SJSA1 (cell line): ENCODE measurements around the gene PWP2. TPM values are rescaled to one million over a fixed set of nuclear protein-coding genes. Genes with fewer than 3 reads are reported as not detected.

Source experiments
- DNase-seq, 2 experiments: peaks; one replicate each; pipeline ENCODE4 v3.0.0-alpha.2; 2015 to 2020; ENCODE audit warnings: low spot score in 2 of 2, low read depth in 1 of 2
- H3K27ac ChIP-seq: fragments of 250-450 bp; sonication (Bioruptor Pico); 2 replicates; pipeline ENCODE4 v1.5.1; 2020; ENCODE audit warnings: mild to moderate bottlenecking, moderate library complexity
- H3K27me3 ChIP-seq: fragments of 250-450 bp; sonication (Bioruptor Pico); replicated peaks from 2 replicates; pipeline ENCODE4 v1.5.1; 2020; ENCODE audit warnings: mild to moderate bottlenecking, moderate library complexity
- H3K36me3 ChIP-seq: fragments of 250-450 bp; sonication (Bioruptor Pico); 2 replicates; pipeline ENCODE4 v1.5.1; 2020; ENCODE audit warnings: mild to moderate bottlenecking
- H3K4me1 ChIP-seq: fragments of 250-450 bp; sonication (Bioruptor Pico); replicated peaks from 2 replicates; pipeline ENCODE4 v1.6.1; 2021; ENCODE audit warnings: mild to moderate bottlenecking
- H3K4me3 ChIP-seq: fragments of 250-450 bp; sonication (Bioruptor Pico); 2 replicates; pipeline ENCODE4 v1.5.1; 2020; ENCODE audit warnings: mild to moderate bottlenecking
- H3K9me3 ChIP-seq: fragments of 250-450 bp; sonication (Bioruptor Pico); replicated peaks from 2 replicates; pipeline ENCODE4 v1.5.1; 2020; ENCODE audit warnings: mild to moderate bottlenecking
- total RNA-seq: library from RNA; depleted of rRNA; stranded (reverse); fragments of >200 nt; shearing (Covaris generic); gene quantifications from 2 replicates; pipeline ENCODE4 v1.2.3, GENCODE V29; 2014

Gene PWP2
- total RNA-seq, 1 experiment from 2014 or later, result 24.8 TPM

GRCh38 chr21:44072111-44072510 is 35.1 kb upstream of the PWP2 start:
- Histone ChIP-seq H3K4me3 (no peak overlapping the region), H3K27me3 (no peaks in the 10 kb centered on the region), H3K36me3 (peaks cover 68% of the 10 kb centered on the region), H3K27ac (no peak overlapping the region), H3K9me3 (no peaks in the 10 kb centered on the region), H3K4me1 (no peaks in the 10 kb centered on the region)
- DNase-seq, result no peak

- Histone ChIP-seq H3K36me3 (peaks cover 77% of the 10 kb centered on the region), H3K9me3 (no peaks in the 10 kb centered on the region), H3K27me3 (no peaks in the 10 kb centered on the region), H3K27ac (no peak overlapping the region), H3K4me1 (no peaks in the 10 kb centered on the region), H3K4me3 (no peak overlapping the region)
- DNase-seq, result no peak
Measured at GRCh38 chr21:44074315-44074958, 32.8 kb upstream of the PWP2 start.

DNA sequence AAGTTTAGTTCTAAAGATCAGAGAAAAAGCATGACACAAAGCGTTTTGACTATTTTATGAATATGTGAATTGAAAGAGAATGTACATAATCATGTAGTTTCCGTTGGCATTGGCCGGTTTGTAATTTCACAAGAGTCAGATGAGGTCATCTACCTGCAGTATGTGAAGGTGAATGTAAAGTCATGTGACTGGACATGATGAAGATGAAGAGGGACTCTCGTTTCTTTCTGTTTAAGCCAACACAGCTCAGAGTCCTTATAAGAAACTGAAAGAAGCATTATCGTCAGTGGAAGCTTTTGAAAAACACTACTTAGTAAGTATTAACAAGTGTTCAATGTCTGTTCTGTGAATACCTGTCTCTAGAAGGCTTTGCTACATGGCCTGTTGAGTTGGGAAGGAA is 30.9 kb upstream of the PWP2 start:
- Histone ChIP-seq H3K36me3 (peaks cover 77% of the 10 kb centered on the region), H3K4me3 (no peak overlapping the region), H3K4me1 (no peaks in the 10 kb centered on the region), H3K27me3 (no peaks in the 10 kb centered on the region), H3K27ac (no peak overlapping the region), H3K9me3 (no peaks in the 10 kb centered on the region)
- DNase-seq, result no peak

- peaks cover 87% of the 10 kb centered on the region for H3K36me3 ChIP-seq
- no peak overlapping the region for H3K4me3 ChIP-seq
- no peak for DNase-seq
- no peaks in the 10 kb centered on the region for H3K27me3 ChIP-seq
- peaks cover 8% of the 10 kb centered on the region for H3K4me1 ChIP-seq
- H3K27ac ChIP-seq, result no peak overlapping the region
- no peaks in the 10 kb centered on the region for H3K9me3 ChIP-seq
Measured at GRCh38 chr21:44078411-44078981, 28.7 kb upstream of the PWP2 start.

DNA sequence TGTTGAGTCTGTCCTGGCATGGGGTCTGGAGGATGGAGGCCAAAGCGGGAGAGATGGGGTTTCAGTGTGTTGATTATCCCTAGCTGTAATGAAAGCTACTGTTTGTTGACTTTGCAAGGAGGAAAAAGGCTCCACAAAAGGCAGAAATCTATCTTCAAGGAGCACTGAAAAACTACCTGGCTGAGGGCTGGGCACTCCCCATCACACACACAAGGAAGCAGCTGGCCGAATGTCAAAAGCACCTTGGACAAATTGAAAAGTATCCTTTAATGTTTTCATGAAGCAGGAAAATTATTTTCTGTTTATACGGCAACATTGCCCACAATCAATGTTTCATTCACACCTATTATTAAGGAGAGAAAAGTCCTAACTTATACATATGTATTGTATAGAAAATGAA is 27.8 kb upstream of the PWP2 start:
- no peak for DNase-seq

GRCh38 chr21:44079846-44080245 is 27.4 kb upstream of the PWP2 start:
- Histone ChIP-seq H3K27me3 (no peaks in the 10 kb centered on the region), H3K36me3 (peaks cover 82% of the 10 kb centered on the region), H3K27ac (no peak overlapping the region), H3K4me1 (peaks cover 22% of the 10 kb centered on the region), H3K9me3 (no peaks in the 10 kb centered on the region), H3K4me3 (no peak overlapping the region)
- no peak for DNase-seq

More for the DNA sequence above, 27.8 kb upstream of the PWP2 start:
- H3K36me3 ChIP-seq, result peaks cover 83% of the 10 kb centered on the region
- no peaks in the 10 kb centered on the region for H3K9me3 ChIP-seq
- H3K27me3 ChIP-seq, result no peaks in the 10 kb centered on the region
- no peak overlapping the region for H3K4me3 ChIP-seq
- H3K4me1 ChIP-seq, result peaks cover 18% of the 10 kb centered on the region
- H3K27ac ChIP-seq, result no peak overlapping the region

GRCh38 chr21:44082648-44083440 is 24.4 kb upstream of the PWP2 start:
- H3K36me3 ChIP-seq, result peaks cover 78% of the 10 kb centered on the region

GRCh38 chr21:44083631-44084291 is 23.4 kb upstream of the PWP2 start:
- peak overlapping the region; percentile 57 for H3K27ac ChIP-seq
- H3K4me3 ChIP-seq, result no peak overlapping the region
- H3K27me3 ChIP-seq, result no peaks in the 10 kb centered on the region
- H3K9me3 ChIP-seq, result no peaks in the 10 kb centered on the region
- H3K4me1 ChIP-seq, result peaks cover 47% of the 10 kb centered on the region
- peak in 1 of 2 experiments; percentile 33 for DNase-seq
- H3K36me3 ChIP-seq, result peaks cover 77% of the 10 kb centered on the region

More at GRCh38 chr21:44082648-44083440, 24.4 kb upstream of the PWP2 start:
- Histone ChIP-seq H3K27ac (no peak overlapping the region), H3K9me3 (no peaks in the 10 kb centered on the region), H3K27me3 (no peaks in the 10 kb centered on the region), H3K4me3 (no peak overlapping the region), H3K4me1 (peaks cover 47% of the 10 kb centered on the region)
- DNase-seq, result no peak

DNA sequence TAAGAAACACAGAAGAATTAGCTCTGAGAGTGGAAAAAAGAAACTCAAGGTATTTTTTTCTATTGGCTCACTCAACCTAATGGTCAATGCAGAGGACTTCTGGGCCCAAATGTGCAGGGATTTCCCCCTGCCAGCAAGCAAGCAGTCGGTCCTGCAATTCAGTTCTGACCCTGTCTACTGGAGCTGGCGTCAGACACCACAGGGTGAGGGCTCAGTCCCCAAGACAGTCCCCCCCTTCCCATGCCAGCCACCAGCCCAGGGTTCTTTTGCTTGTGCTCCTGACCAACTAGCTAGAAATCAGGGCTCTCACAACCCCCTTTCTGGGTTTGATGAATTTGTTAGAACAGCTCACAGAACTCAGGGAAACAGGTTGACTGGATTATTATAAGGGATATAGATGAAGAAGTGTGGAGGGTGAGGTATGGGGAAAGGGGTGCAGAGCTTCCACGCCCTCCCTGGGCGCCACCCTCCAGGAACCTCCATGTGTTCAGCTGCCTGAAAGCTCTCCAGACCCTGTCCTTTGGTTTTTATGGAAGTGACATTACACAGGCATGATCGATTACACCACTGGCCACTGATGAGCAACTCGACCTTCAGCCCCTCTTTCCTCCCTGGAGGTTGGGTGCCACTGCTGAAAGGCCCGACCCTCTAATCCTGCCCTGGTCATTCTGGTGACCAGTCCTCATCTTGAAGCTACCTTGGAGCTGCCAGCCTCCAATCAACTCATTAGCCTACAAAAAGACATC is 22.5 kb upstream of the PWP2 start:
- peaks cover 47% of the 10 kb centered on the region for H3K4me1 ChIP-seq
- no peaks in the 10 kb centered on the region for H3K27me3 ChIP-seq
- peaks cover 73% of the 10 kb centered on the region for H3K36me3 ChIP-seq
- no peak for DNase-seq
- no peaks in the 10 kb centered on the region for H3K9me3 ChIP-seq
- no peak overlapping the region for H3K4me3 ChIP-seq
- peak overlapping the region; percentile 50 for H3K27ac ChIP-seq

DNA sequence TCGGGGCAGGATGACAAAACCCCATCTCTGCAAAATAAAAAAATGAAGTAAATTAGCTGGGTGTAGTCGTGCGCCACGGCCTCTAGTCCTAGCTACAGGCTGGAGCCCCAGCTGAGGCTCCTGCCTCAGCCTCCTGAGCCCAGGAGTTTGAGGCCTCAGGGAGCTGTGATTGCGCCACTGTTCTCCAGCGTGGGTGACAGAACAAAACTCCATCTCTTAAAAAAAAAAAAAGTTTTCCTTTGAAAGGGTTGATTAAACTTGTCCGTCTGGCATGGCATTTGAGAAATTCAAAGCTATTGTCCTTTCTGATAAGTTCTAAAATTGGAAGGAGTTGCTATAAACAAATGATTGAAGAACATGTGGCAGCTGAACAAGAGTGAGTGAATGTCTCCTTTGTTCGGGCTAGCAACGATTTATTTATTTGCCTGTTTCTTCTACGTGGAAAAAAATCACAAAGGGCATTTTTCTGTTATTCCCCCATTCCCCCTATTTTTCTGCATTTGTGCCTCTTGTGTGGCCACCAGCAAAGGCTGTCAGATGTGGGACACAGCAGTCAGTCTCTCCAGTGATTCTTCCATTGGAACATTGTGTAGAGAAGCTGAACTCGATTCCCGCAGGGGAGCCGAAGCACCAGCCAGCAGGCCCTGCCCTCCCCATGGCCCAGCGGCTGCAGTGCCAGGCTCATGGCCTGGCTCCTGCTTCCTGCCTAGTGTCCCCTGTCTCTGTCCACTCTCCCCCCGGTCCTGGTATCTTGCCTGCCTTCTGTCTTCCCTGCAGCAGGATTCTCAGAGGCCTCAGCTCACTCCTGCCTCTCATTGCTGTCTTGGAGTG is 21.5 kb upstream of the PWP2 start:
- Histone ChIP-seq H3K36me3 (peaks cover 77% of the 10 kb centered on the region), H3K4me1 (peaks cover 47% of the 10 kb centered on the region), H3K27me3 (no peaks in the 10 kb centered on the region), H3K9me3 (no peaks in the 10 kb centered on the region), H3K4me3 (no peak overlapping the region), H3K27ac (peak overlapping the region; percentile 64)
- peak in 1 of 2 experiments; percentile 87 for DNase-seq

GRCh38 chr21:44086636-44087425 is 20.4 kb upstream of the PWP2 start:
- Histone ChIP-seq H3K27me3 (no peaks in the 10 kb centered on the region), H3K27ac (peak overlapping the region; percentile 64), H3K4me1 (peaks cover 47% of the 10 kb centered on the region), H3K36me3 (peaks cover 74% of the 10 kb centered on the region), H3K9me3 (no peaks in the 10 kb centered on the region), H3K4me3 (no peak overlapping the region)
- no peak for DNase-seq
